ENCODE measurements around the gene PDCD11. TPM values are rescaled to one million over a fixed set of nuclear protein-coding genes. Genes with fewer than 3 reads are reported as not detected.

The PDCD11 gene
- total RNA-seq, 1 experiment from 2014 or later: 78.8 TPM

DNA sequence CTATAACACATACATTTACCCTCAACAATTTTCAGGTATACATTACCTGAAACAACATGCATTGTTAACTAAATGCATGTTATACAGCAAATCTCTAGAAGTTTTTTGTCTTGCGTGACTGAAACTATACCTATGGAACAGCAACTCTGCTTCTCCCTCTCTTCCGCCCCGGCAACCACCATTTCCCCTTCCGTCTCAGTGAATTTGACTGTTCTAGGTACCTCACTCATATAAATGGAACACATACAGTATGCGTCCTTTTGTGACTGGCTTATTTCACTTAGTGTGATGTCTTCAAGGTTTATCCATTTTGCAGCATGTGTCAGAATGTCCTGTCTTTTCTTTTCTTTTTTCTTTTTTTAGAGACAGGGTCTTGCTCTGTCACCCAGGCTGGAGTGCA lies 33.2 kb downstream of the PDCD11 start:
- CTCF ChIA-PET: no interaction called here

DNA sequence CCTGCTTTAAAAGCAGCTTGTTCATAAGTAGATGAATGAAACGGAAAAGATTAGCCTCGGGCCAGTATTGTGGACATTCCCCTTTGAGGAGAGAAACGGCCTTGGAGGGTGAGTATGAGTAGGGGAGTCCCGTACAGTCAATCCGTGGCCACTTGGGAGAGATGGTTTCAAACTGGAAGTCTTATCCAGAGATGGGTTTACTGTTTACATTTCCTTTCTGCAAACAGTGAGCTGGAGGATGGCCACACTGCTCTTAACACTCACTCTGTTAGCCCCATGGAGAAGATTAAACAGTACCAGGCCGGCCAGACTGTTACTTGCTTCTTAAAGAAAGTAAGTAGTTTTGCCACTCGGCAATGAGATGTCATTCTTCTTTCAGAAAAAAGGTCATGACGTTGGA lies 35.5 kb downstream of the PDCD11 start:
- Mint-ChIP-seq H3K36me3 (peaks cover 81% of the 10 kb centered on the region), H3K4me1 (no peaks in the 10 kb centered on the region), H3K27ac (no peak overlapping the region), H3K9me3 (no peaks in the 10 kb centered on the region), H3K27me3 (ENCODE audit: low read depth) (no peaks in the 10 kb centered on the region), H3K4me3 (no peak overlapping the region)
- ChIA-PET CTCF (no interaction called here), POLR2A (no interaction called here)
- DNase-seq (ENCODE audit: low spot score) (no peak), ATAC-seq (no peak)
- TF ChIP-seq ZBTB21 (CRISPR knock-in tag; IDR thresholded peaks at IDR 0.05; ENCODE audit: borderline replicate concordance) (no peak), ZNF263 (CRISPR knock-in tag; IDR thresholded peaks at IDR 0.05; ENCODE audit: low read depth) (no peak), ZNF317 (CRISPR knock-in tag; IDR thresholded peaks at IDR 0.05; ENCODE audit: borderline replicate concordance, low read depth) (no peak), IRF2 (CRISPR knock-in tag; IDR thresholded peaks at IDR 0.05; ENCODE audit: borderline replicate concordance, low read depth) (no peak)
- TF ChIP-seq, protein P1, sequence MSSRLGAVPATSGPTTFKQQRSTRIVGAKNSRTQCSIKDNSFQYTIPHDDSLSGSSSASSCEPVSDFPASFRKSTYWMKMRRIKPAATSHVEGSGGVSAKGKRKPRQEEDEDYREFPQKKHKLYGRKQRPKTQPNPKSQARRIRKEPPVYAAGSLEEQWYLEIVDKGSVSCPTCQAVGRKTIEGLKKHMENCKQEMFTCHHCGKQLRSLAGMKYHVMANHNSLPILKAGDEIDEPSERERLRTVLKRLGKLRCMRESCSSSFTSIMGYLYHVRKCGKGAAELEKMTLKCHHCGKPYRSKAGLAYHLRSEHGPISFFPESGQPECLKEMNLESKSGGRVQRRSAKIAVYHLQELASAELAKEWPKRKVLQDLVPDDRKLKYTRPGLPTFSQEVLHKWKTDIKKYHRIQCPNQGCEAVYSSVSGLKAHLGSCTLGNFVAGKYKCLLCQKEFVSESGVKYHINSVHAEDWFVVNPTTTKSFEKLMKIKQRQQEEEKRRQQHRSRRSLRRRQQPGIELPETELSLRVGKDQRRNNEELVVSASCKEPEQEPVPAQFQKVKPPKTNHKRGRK (CRISPR knock-in tag; IDR thresholded peaks at IDR 0.05; ENCODE audit: borderline replicate concordance): no peak
- TF ChIP-seq, protein P2, sequence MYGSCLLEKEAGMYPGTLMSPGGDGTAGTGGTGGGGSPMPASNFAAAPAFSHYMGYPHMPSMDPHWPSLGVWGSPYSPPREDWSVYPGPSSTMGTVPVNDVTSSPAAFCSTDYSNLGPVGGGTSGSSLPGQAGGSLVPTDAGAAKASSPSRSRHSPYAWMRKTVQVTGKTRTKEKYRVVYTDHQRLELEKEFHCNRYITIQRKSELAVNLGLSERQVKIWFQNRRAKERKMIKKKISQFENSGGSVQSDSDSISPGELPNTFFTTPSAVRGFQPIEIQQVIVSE (CRISPR knock-in tag; IDR thresholded peaks at IDR 0.05; ENCODE audit: borderline replicate concordance): no peak
- TF ChIP-seq, protein P3, sequence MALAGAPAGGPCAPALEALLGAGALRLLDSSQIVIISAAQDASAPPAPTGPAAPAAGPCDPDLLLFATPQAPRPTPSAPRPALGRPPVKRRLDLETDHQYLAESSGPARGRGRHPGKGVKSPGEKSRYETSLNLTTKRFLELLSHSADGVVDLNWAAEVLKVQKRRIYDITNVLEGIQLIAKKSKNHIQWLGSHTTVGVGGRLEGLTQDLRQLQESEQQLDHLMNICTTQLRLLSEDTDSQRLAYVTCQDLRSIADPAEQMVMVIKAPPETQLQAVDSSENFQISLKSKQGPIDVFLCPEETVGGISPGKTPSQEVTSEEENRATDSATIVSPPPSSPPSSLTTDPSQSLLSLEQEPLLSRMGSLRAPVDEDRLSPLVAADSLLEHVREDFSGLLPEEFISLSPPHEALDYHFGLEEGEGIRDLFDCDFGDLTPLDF (CRISPR knock-in tag; IDR thresholded peaks at IDR 0.05): no peak

More for the DNA sequence above, 33.2 kb downstream of the PDCD11 start:
- ATAC-seq: no peak
- POLR2A ChIA-PET: no interaction called here
- Mint-ChIP-seq H3K27me3 (ENCODE audit: low read depth) (no peaks in the 10 kb centered on the region), H3K27ac (no peak overlapping the region), H3K9me3 (no peaks in the 10 kb centered on the region), H3K4me1 (no peaks in the 10 kb centered on the region), H3K4me3 (no peak overlapping the region), H3K36me3 (peaks cover 72% of the 10 kb centered on the region)
- TF ChIP-seq, protein P4, sequence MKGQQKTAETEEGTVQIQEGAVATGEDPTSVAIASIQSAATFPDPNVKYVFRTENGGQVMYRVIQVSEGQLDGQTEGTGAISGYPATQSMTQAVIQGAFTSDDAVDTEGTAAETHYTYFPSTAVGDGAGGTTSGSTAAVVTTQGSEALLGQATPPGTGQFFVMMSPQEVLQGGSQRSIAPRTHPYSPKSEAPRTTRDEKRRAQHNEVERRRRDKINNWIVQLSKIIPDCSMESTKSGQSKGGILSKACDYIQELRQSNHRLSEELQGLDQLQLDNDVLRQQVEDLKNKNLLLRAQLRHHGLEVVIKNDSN (CRISPR knock-in tag; IDR thresholded peaks at IDR 0.05): no peak
- TF ChIP-seq HMGA2 (CRISPR knock-in tag; IDR thresholded peaks at IDR 0.05): no peak
- TF ChIP-seq, protein P5, sequence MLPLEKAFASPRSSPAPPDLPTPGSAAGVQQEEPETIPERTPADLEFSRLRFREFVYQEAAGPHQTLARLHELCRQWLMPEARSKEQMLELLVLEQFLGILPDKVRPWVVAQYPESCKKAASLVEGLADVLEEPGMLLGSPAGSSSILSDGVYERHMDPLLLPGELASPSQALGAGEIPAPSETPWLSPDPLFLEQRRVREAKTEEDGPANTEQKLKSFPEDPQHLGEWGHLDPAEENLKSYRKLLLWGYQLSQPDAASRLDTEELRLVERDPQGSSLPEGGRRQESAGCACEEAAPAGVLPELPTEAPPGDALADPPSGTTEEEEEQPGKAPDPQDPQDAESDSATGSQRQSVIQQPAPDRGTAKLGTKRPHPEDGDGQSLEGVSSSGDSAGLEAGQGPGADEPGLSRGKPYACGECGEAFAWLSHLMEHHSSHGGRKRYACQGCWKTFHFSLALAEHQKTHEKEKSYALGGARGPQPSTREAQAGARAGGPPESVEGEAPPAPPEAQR (CRISPR knock-in tag; IDR thresholded peaks at IDR 0.05): no peak
- TF ChIP-seq, protein P6, sequence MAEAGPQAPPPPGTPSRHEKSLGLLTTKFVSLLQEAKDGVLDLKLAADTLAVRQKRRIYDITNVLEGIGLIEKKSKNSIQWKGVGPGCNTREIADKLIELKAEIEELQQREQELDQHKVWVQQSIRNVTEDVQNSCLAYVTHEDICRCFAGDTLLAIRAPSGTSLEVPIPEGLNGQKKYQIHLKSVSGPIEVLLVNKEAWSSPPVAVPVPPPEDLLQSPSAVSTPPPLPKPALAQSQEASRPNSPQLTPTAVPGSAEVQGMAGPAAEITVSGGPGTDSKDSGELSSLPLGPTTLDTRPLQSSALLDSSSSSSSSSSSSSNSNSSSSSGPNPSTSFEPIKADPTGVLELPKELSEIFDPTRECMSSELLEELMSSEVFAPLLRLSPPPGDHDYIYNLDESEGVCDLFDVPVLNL (CRISPR knock-in tag; IDR thresholded peaks at IDR 0.05; ENCODE audit: borderline replicate concordance, low read depth): no peak
- TF ChIP-seq, protein P7, sequence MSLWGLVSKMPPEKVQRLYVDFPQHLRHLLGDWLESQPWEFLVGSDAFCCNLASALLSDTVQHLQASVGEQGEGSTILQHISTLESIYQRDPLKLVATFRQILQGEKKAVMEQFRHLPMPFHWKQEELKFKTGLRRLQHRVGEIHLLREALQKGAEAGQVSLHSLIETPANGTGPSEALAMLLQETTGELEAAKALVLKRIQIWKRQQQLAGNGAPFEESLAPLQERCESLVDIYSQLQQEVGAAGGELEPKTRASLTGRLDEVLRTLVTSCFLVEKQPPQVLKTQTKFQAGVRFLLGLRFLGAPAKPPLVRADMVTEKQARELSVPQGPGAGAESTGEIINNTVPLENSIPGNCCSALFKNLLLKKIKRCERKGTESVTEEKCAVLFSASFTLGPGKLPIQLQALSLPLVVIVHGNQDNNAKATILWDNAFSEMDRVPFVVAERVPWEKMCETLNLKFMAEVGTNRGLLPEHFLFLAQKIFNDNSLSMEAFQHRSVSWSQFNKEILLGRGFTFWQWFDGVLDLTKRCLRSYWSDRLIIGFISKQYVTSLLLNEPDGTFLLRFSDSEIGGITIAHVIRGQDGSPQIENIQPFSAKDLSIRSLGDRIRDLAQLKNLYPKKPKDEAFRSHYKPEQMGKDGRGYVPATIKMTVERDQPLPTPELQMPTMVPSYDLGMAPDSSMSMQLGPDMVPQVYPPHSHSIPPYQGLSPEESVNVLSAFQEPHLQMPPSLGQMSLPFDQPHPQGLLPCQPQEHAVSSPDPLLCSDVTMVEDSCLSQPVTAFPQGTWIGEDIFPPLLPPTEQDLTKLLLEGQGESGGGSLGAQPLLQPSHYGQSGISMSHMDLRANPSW (CRISPR knock-in tag; conservative IDR thresholded peaks at IDR 0.05; ENCODE audit: low read depth): no peak
- no peak for TF ChIP-seq NFATC4 (CRISPR knock-in tag; IDR thresholded peaks at IDR 0.05)
- TF ChIP-seq, protein P8, sequence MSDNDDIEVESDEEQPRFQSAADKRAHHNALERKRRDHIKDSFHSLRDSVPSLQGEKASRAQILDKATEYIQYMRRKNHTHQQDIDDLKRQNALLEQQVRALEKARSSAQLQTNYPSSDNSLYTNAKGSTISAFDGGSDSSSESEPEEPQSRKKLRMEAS (CRISPR knock-in tag; IDR thresholded peaks at IDR 0.05): no peak
- no peak for TF ChIP-seq JAZF1 (CRISPR knock-in tag; IDR thresholded peaks at IDR 0.05)
- TF ChIP-seq, protein P9, sequence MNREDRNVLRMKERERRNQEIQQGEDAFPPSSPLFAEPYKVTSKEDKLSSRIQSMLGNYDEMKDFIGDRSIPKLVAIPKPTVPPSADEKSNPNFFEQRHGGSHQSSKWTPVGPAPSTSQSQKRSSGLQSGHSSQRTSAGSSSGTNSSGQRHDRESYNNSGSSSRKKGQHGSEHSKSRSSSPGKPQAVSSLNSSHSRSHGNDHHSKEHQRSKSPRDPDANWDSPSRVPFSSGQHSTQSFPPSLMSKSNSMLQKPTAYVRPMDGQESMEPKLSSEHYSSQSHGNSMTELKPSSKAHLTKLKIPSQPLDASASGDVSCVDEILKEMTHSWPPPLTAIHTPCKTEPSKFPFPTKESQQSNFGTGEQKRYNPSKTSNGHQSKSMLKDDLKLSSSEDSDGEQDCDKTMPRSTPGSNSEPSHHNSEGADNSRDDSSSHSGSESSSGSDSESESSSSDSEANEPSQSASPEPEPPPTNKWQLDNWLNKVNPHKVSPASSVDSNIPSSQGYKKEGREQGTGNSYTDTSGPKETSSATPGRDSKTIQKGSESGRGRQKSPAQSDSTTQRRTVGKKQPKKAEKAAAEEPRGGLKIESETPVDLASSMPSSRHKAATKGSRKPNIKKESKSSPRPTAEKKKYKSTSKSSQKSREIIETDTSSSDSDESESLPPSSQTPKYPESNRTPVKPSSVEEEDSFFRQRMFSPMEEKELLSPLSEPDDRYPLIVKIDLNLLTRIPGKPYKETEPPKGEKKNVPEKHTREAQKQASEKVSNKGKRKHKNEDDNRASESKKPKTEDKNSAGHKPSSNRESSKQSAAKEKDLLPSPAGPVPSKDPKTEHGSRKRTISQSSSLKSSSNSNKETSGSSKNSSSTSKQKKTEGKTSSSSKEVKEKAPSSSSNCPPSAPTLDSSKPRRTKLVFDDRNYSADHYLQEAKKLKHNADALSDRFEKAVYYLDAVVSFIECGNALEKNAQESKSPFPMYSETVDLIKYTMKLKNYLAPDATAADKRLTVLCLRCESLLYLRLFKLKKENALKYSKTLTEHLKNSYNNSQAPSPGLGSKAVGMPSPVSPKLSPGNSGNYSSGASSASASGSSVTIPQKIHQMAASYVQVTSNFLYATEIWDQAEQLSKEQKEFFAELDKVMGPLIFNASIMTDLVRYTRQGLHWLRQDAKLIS (CRISPR knock-in tag; IDR thresholded peaks at IDR 0.05; ENCODE audit: borderline replicate concordance): no peak
- no peak for DNase-seq (ENCODE audit: low spot score)
